ENCODE results near the gene PRMT2.
"Not testable (repeated sequence)": the region's sequence is repeated elsewhere in the genome, so short reads cannot be mapped to it uniquely, and the experiment has no call there.

PRMT2 gene

DNA sequence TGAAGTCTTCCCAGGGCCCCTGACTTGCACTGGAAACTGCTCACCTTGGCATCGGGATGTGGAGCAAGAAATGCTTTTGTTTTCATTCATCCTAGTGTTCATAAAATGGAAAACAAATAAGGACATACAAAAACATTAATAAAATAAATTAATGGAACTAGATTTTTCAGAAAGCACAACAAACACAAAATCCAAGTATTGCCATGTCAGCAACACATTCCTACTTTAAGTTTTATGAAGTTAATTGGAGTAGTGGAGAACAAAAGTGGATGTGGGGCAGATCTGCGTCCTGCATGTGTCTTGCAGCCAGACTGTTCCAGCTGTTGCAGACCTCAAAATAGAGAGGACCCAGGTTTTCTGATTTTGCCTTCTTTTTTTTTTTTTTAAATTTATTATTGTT is 32.9 kb downstream of the PRMT2 start:
- no peak for DNase-seq (ENCODE audit: low read depth in 2 of 2)

DNA sequence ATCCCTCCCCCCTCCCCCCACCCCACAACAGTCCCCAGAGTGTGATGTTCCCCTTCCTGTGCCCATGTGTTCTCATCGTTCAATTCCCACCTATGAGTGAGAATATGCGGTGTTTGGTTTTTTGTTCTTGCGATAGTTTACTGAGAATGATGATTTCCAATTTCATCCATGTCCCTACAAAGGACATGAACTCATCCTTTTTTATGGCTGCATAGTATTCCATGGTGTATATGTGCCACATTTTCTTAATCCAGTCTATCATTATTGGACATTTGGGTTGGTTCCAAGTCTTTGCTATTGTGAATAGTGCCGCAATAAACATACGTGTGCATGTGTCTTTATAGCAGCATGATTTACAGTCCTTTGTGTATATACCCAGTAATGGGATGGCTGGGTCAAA is 33.4 kb downstream of the PRMT2 start:
- DNase-seq (ENCODE audit: low read depth in 2 of 2), result not testable (repeated sequence)

DNA sequence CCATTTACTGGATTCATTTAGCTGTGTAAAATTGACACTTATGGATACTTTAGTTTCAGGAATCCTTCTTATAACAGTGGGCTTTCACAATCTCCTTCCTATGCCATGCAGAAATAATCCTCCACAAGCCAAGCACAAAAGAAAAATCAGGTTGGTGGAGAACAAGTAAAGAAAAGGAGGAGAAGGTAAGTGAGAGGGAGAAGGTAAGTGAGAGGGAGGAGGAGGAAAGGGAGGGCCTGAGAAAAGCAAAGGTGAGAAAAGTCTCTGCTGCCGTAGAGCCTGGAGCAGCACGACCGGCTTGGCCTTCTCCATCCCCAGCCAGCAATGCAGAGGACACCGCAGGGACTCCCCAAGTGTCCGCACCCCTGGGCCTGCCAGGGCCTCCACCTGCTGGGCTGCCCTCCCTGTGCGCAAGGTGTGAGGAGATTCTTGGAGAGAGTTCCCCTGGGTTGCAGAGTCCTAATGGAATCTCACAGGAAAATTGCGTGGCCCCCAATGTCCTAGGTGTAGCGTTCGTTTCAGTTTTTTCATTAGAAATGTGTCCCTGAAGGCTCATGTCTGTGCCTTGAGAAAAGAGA is 39.0 kb downstream of the PRMT2 start:
- DNase-seq (ENCODE audit: low read depth in 2 of 2), result no peak

DNA sequence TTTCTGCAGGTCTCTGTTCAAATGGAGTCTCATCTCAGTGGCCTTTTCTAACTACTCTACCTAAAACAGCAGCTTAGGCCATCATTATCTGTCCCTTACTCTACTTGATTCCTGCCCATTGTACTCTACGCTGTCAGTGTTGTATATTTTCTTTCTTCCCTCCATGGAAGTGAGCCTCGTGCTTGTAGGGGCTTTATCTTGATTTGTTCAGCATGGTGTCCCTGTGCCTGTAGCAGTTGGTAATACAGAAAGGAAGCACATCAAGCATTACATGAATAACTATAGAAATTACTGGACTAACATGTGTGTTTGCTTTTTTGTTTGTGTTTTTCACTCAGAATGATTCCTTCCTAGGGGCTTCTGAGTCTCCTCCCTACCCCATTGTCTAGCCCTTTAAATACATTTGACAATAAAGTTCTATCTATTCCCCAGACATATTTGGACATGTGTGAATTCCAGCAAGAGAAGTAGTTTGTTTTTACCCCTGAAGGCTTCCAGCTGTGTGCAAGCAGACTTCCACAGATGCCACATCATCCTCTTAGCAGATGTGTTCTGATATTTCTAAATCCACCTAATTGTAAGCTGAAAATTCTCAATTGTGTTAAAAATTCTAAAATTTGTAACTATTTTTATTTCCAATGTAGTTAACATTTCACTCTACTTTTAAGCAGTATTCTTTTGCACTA is 40.3 kb downstream of the PRMT2 start:
- DNase-seq (ENCODE audit: low read depth in 2 of 2), result no peak

DNA sequence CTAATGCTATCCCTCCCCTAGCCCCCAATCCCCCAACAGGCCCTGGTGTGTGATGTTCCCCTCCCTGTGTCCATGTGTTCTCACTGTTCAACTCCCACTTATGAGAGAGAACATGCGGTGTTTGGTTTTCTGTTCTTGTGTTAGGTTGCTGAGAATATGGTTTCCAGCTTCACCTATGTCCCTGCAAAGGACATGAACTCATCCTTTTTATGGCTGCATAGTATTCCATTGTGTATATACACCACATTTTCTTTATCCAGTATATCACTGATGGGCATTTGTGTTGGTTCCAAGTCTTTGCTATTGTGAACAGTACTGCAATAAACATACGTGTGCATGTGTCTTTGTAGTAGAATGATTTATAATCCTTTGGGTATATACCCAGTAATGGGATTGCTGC is 41.1 kb downstream of the PRMT2 start:
- not testable (repeated sequence) for DNase-seq (ENCODE audit: low read depth in 2 of 2)

DNA sequence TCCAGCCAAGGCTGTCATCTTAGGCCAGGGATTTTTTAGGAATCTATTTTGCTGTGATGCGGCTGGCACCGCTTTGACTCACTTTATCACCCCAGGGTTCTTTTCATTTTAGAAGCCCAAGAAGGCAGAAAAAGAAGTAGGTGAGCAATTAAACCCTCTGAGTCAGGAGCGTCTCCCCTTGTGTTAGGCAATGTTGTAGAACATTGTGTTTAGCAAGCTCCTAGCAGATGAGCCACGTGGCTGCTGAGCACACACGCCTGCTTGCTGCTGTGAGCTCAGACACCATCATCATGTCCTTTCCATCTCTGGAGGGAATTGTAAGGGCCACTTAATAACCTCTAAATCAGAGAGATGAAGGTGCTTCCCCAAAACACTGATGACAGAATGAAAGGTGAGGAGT is 46.1 kb downstream of the PRMT2 start:
- DNase-seq (ENCODE audit: low read depth in 2 of 2), result not testable (repeated sequence)

DNA sequence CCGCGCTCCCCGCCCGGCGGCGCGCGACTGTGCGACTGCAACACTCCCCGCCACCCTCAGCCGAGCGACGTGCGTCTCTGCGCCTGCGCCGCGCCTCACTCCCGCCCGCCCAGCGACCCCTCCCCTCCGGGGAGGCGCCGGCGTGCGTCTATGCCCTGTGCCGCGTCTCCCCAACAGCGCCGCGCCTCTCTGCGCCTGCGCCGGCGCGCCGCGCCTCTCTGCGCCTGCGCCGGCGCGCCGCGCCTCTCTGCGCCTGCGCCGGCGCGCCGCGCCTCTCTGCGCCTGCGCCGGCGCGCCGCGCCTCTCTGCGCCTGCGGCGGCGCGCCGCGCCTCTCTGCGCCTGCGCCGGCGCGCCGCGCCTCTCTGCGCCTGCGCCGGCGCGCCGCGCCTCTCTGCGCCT is 63.2 kb downstream of the PRMT2 start:
- DNase-seq (ENCODE audit: low read depth in 2 of 2), result not testable (repeated sequence)

DNA sequence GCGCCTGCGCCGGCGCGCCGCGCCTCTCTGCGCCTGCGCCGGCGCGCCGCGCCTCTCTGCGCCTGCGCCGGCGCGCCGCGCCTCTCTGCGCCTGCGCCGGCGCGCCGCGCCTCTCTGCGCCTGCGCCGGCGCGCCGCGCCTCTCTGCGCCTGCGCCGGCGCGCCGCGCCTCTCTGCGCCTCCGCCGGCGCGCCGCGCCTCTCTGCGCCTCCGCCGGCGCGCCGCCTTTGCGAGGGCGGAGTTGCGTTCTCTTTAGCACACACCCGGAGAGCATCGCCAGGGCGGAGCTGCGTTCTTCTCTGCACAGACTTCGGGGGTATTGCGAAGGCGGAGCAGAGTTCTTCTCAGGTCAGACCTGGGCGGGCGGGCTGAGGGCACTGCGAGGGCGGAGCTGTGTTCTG is 63.6 kb downstream of the PRMT2 start:
- DNase-seq (ENCODE audit: low read depth in 2 of 2), result not testable (repeated sequence)
